Ascending aorta (tissue), 2 donors: ENCODE results near the gene SRRM2. TPM values are rescaled to one million over a fixed set of nuclear protein-coding genes. Genes with fewer than 3 reads are reported as not detected.
A peak's percentile ranks its signal among the peaks of the same experiment; 100 is the strongest.

ENCODE experiments used
- DNase-seq, 2 donors: peaks; one replicate each; pipeline ENCODE4 v3.0.0-alpha.2; 2019; ENCODE audit warnings: low spot score in 2 of 2
- H3K27ac ChIP-seq, 2 donors: fragments of 200-600 bp; sonication (generic); one replicate each; pipeline ENCODE4 v1.5.1; 2016 to 2017; ENCODE audit warnings: mild to moderate bottlenecking in 1 of 2
- H3K27me3 ChIP-seq: fragments of 200-600 bp; sonication (generic); one replicate; pipeline ENCODE4 v1.5.1; 2017
- H3K36me3 ChIP-seq, 2 donors: fragments of 200-600 bp; sonication (generic); one replicate each; pipeline ENCODE4 v1.5.1; 2016
- H3K4me1 ChIP-seq, 2 donors: fragments of 200-600 bp; sonication (generic); one replicate each; pipeline ENCODE4 v1.5.1; 2016 to 2017; ENCODE audit warnings: mild to moderate bottlenecking in 1 of 2
- H3K4me3 ChIP-seq, 2 donors: fragments of 200-600 bp; sonication (generic); one replicate each; pipeline ENCODE4 v1.5.1; 2016 to 2017; ENCODE audit warnings: mild to moderate bottlenecking in 1 of 2
- H3K9me3 ChIP-seq, 2 donors: fragments of 200-600 bp; sonication (generic); one replicate each; pipeline ENCODE4 v1.5.1; 2016
- intact Hi-C: fragments of 100-400 bp; cut with DNase I; formaldehyde crosslinking; loops from one replicate; pipeline ENCODE4 v1.15.1; 2023
- total RNA-seq: library from RNA; depleted of rRNA; stranded (reverse); fragments of >200 nt; gene quantifications from one replicate; pipeline ENCODE4 v1.1.0, GENCODE V29; 2016
- TF ChIP-seq, protein P1 (sequence below), 3 experiments: fragments of 200-600 bp in 2 of 3; fragments of 450-650 bp in 1 of 3; sonication (generic) in 2 of 3; IDR thresholded peaks; one replicate each; pipeline ENCODE4 v1.5.1; 2016 to 2019; ENCODE audit warnings: antibody characterized with exemption in 3 of 3, mild to moderate bottlenecking in 1 of 3, moderate library complexity in 1 of 3

SRRM2 gene
- total RNA-seq, 1 donor from 2014 or later: 359 TPM

DNA sequence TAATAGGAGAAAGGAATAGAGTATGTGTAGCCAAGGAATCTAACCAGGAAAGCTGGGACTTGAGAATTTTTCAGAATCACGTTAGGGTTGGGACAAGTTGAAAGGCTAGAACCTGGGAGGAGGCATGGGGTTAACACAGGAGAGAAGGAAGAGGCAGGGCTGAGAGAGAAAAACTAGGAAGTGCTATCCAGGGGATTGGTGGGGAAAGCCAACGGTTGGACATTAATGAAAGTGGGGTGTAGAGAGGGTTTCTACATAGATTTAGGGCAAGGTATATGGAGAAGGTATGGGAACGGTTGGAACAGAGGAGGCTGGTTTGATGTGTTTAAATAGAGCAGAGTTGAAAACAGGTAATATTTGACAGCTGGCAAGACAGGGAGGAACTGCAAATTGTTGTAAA is 2.7 kb downstream of the SRRM2 start:
- Histone ChIP-seq H3K4me3 (peak overlapping the region; percentile 86 to 96), H3K27me3 (no peaks in the 10 kb centered on the region), H3K36me3 (peaks cover 32 to 41% of the 10 kb centered on the region in 2 donors), H3K27ac (no peak overlapping the region), H3K9me3 (no peaks in the 10 kb centered on the region), H3K4me1 (peaks cover 18 to 35% of the 10 kb centered on the region in 2 donors)
- TF ChIP-seq, protein P1, sequence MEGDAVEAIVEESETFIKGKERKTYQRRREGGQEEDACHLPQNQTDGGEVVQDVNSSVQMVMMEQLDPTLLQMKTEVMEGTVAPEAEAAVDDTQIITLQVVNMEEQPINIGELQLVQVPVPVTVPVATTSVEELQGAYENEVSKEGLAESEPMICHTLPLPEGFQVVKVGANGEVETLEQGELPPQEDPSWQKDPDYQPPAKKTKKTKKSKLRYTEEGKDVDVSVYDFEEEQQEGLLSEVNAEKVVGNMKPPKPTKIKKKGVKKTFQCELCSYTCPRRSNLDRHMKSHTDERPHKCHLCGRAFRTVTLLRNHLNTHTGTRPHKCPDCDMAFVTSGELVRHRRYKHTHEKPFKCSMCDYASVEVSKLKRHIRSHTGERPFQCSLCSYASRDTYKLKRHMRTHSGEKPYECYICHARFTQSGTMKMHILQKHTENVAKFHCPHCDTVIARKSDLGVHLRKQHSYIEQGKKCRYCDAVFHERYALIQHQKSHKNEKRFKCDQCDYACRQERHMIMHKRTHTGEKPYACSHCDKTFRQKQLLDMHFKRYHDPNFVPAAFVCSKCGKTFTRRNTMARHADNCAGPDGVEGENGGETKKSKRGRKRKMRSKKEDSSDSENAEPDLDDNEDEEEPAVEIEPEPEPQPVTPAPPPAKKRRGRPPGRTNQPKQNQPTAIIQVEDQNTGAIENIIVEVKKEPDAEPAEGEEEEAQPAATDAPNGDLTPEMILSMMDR (IDR thresholded peaks at IDR 0.05): no peak
- DNase-seq: no peak
- intact Hi-C loops: loop anchor here (10.0 kb wide), 1 partner anchor 330 kb away; the partner anchor contains the start of gene CCNF

- Histone ChIP-seq H3K4me3 (no peak overlapping the region), H3K4me1 (peaks cover 18 to 35% of the 10 kb centered on the region in 2 donors), H3K27me3 (no peaks in the 10 kb centered on the region), H3K27ac (no peak overlapping the region), H3K9me3 (no peaks in the 10 kb centered on the region), H3K36me3 (peaks cover 45 to 54% of the 10 kb centered on the region in 2 donors)
- intact Hi-C loops: loop anchor here (10.0 kb wide), 1 partner anchor 332 kb away; the partner anchor contains the start of gene CCNF
- no peak for DNase-seq
- TF ChIP-seq, protein P1 (IDR thresholded peaks at IDR 0.05): no peak
These were observed 4.0 kb downstream of the SRRM2 start for GRCh38 chr16:2756288-2757015.

DNA sequence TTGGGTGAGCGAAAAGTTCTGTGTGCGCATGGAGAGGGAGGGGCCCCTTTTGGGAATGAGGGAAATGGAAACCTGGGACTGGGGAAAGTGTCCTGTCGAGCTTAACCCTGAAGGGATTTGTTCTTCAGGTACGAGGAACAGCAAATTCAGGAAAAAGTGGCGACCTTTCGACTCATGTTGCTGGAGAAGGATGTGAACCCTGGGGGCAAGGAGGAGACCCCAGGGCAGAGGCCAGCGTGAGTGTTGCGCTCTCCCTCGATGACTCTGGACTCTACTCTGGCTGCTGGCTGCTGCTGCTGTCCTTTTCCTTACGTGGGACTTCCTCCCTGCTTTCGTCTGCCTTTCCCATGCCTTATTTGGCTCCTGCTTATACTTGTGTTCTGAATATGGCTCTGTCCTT is 4.9 kb downstream of the SRRM2 start:
- intact Hi-C loops: loop anchor here (10.0 kb wide), 1 partner anchor 333 kb away; the partner anchor contains the start of gene CCNF
- H3K27me3 ChIP-seq: no peaks in the 10 kb centered on the region
- TF ChIP-seq, protein P1 (IDR thresholded peaks at IDR 0.05): no peak
- no peak overlapping the region for H3K27ac ChIP-seq
- H3K4me3 ChIP-seq: no peak overlapping the region
- DNase-seq: no peak
- peaks cover 54 to 63% of the 10 kb centered on the region in 2 donors for H3K36me3 ChIP-seq
- peaks cover 15 to 30% of the 10 kb centered on the region in 2 donors for H3K4me1 ChIP-seq
- H3K9me3 ChIP-seq: no peaks in the 10 kb centered on the region

- H3K27ac ChIP-seq: no peak overlapping the region
- no peaks in the 10 kb centered on the region for H3K27me3 ChIP-seq
- H3K4me3 ChIP-seq: no peak overlapping the region
- no peak for DNase-seq
- H3K9me3 ChIP-seq: no peaks in the 10 kb centered on the region
- TF ChIP-seq, protein P1 (IDR thresholded peaks at IDR 0.05): no peak
- H3K36me3 ChIP-seq: peaks cover 94 to 100% of the 10 kb centered on the region in 2 donors
- H3K4me1 ChIP-seq: peaks cover 0 to 5% of the 10 kb centered on the region in 2 donors
- intact Hi-C loops: no loop called here
These were observed 9.0 kb downstream of the SRRM2 start for GRCh38 chr16:2761472-2761871.

DNA sequence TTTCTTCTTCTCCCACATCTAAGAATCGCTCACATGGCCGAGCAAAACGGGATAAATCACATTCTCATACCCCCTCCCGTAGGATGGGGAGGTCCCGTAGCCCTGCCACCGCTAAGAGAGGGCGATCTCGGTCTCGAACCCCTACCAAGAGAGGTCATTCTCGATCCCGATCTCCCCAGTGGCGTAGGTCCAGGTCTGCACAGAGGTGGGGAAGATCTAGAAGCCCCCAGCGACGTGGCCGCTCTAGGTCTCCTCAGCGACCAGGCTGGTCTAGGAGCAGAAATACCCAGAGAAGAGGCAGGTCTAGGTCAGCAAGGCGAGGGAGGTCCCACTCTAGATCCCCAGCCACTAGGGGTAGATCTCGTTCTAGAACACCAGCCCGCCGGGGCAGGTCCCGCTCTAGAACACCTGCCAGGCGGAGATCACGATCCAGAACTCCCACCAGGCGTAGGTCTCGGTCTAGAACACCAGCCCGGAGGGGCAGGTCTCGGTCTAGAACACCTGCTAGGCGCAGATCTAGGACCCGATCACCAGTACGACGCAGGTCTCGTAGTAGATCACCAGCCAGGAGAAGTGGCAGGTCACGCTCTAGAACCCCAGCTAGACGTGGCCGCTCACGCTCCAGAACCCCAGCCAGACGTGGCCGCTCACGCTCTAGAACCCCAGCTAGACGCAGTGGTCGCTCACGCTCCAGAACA is 9.6 kb downstream of the SRRM2 start:
- H3K27me3 ChIP-seq: no peaks in the 10 kb centered on the region
- H3K27ac ChIP-seq: no peak overlapping the region
- no peak overlapping the region for H3K4me3 ChIP-seq
- H3K4me1 ChIP-seq: no peaks in the 10 kb centered on the region
- intact Hi-C loops: no loop called here
- H3K9me3 ChIP-seq: no peaks in the 10 kb centered on the region
- TF ChIP-seq, protein P1 (IDR thresholded peaks at IDR 0.05): no peak
- H3K36me3 ChIP-seq: peaks cover 98 to 100% of the 10 kb centered on the region in 2 donors
- no peak for DNase-seq
